Purkinje cell (primary cell): ENCODE data around the gene TNXB. TPM values are rescaled to one million over a fixed set of nuclear protein-coding genes. Genes with fewer than 3 reads are reported as not detected.

Experiments used
- polyA plus RNA-seq: library from polyadenylated mRNA; unstranded; fragments of >200 nt; fragmentation: Nextera tagmentation; gene quantifications from 2 replicates; pipeline ENCODE4 v1.2.1, GENCODE V29; 2014

Gene TNXB
- not detected in 2 replicates for polyA plus RNA-seq

GRCh38 chr6:32109114-32109764, at the start of gene TNXB:
TSS of gene TNXB (minus strand) at chr6:32109338. CDS start at chr6:32098198, 11,140 bp downstream.

GRCh38 chr6:32153564-32154513, 44.7 kb upstream of the TNXB start, which contains the start of gene PPT2:
TSS of gene PPT2 (plus strand) at chr6:32154141. CDS start at chr6:32154595, 454 bp downstream.

GRCh38 chr6:32151863-32152768, 43.0 kb upstream of the TNXB start, which contains the start of gene PRRT1:
TSS of gene PRRT1 (minus strand) at chr6:32151939. CDS start at chr6:32151827, 112 bp downstream.

GRCh38 chr6:32127717-32128592, 18.8 kb upstream of the TNXB start, which contains the start of gene ATF6B:
TSS of gene ATF6B (minus strand) at chr6:32128246. CDS start at chr6:32128207, 39 bp downstream.

GRCh38 chr6:32037598-32038524, 71.3 kb downstream of the TNXB start, which contains the start of gene CYP21A2:
TSS of gene CYP21A2 (plus strand) at chr6:32038415. CDS start at chr6:32038423, 8 bp downstream.

GRCh38 chr6:32014547-32014946, 94.6 kb downstream of the TNXB start, which contains the start of gene C4B:
TSS of gene C4B (plus strand) at chr6:32014795. CDS start at chr6:32014846, 51 bp downstream.

Other genes starting within 250 kb of the TNXB start
- 15.2 and 16.1 TPM in 2 replicates for gene NEU1, start 246.5 kb downstream of the TNXB start, polyA plus RNA-seq
- gene SLC44A4, start 230.3 kb downstream of the TNXB start, polyA plus RNA-seq, result not detected in 2 replicates
- gene EHMT2, start 211.6 kb downstream of the TNXB start, polyA plus RNA-seq, result 5.9 and 11.4 TPM in 2 replicates
- not detected in 2 replicates for gene ZBTB12, start 207.3 kb downstream of the TNXB start, polyA plus RNA-seq
- 1.2 TPM in 1 of 2 replicates, not detected in the other for gene C2, start 181.6 kb downstream of the TNXB start, polyA plus RNA-seq
- gene CFB, start 163.2 kb downstream of the TNXB start, polyA plus RNA-seq, result 0.34 TPM in 1 of 2 replicates, not detected in the other
- gene NELFE, start 150.4 kb downstream of the TNXB start, polyA plus RNA-seq, result 18.1 and 30.7 TPM in 2 replicates
- 8.0 and 11.7 TPM in 2 replicates for gene SKIC2, start 150.2 kb downstream of the TNXB start, polyA plus RNA-seq
- gene DXO, start 137.2 kb downstream of the TNXB start, polyA plus RNA-seq, result 9.6 and 21.2 TPM in 2 replicates
- not detected in 2 replicates for gene C4A, start 127.3 kb downstream of the TNXB start, polyA plus RNA-seq
- not detected in 2 replicates for gene C4B, start 94.5 kb downstream of the TNXB start, polyA plus RNA-seq
- gene CYP21A2, start 70.9 kb downstream of the TNXB start, polyA plus RNA-seq, result 0.20 TPM in 1 of 2 replicates, not detected in the other
- gene ATF6B, start 18.9 kb upstream of the TNXB start, polyA plus RNA-seq, result 3.4 and 9.6 TPM in 2 replicates
- 0.77 and 1.8 TPM in 2 replicates for gene FKBPL, start 20.9 kb upstream of the TNXB start, polyA plus RNA-seq
- gene PRRT1, start 42.6 kb upstream of the TNXB start, polyA plus RNA-seq, result 88.8 and 97.9 TPM in 2 replicates
- gene PPT2, start 44.8 kb upstream of the TNXB start, polyA plus RNA-seq, result 16.8 and 18.7 TPM in 2 replicates
- gene EGFL8, start 55.3 kb upstream of the TNXB start, polyA plus RNA-seq, result 2.5 and 3.6 TPM in 2 replicates
- gene AGPAT1, start 66.7 kb upstream of the TNXB start, polyA plus RNA-seq, result 18.3 and 18.5 TPM in 2 replicates
- gene RNF5, start 69.1 kb upstream of the TNXB start, polyA plus RNA-seq, result 34.7 and 42.0 TPM in 2 replicates
- not detected in 2 replicates for gene AGER, start 74.9 kb upstream of the TNXB start, polyA plus RNA-seq
- gene PBX2, start 80.9 kb upstream of the TNXB start, polyA plus RNA-seq, result 0.55 TPM in 1 of 2 replicates, not detected in the other
- not detected in 2 replicates for gene GPSM3, start 83.3 kb upstream of the TNXB start, polyA plus RNA-seq
- 1.3 and 2.2 TPM in 2 replicates for gene NOTCH4, start 114.7 kb upstream of the TNXB start, polyA plus RNA-seq